ENCODE results near the gene SDR42E1. TPM values are rescaled to one million over a fixed set of nuclear protein-coding genes. Genes with fewer than 3 reads are reported as not detected.

The SDR42E1 gene
- polyA plus RNA-seq, 2 of the 4 experiments (the other 2 are of a cell fraction): 1.7 to 5.2 TPM

DNA sequence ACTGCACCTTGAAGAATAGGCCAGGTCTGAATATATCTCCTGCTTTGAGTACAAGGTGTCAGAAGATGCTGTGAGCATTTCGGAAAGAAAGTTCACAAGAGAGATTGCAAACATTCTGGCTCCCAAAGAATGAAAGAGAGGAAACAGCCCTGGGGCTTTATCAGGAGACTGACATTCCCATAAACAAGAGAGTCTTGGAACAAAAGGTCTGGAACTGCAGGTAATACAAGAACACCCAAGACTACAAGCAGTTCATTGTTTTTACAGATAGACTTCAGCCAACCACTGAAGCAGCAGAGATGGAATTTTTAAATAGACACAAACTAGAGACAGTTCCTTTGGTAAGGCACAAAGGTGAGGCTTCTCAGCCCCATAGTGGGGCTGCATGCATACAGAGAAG, 38.2 kb upstream of the SDR42E1 start:
- FAIRE-seq: no peak
- H3K4me3 ChIP-seq: no peak overlapping the region
- POLR2A ChIA-PET: no interaction called here
- no peak for DNase-seq (ENCODE audit: low read depth in 1 of 2, low spot score in 1 of 2)
- WGBS (ENCODE audit: missing lambda C conversion rate): 23% methylated on average over 1 of the region's 1 CpG
- CTCF ChIA-PET: interaction anchor here (1.6 kb wide), 1 partner anchor 13 kb away, joined by 6 read pairs; no protein-coding TSS in a partner anchor
- no peaks in the 10 kb centered on the region for H3K4me1 ChIP-seq
- no peaks in the 10 kb centered on the region for H3K9me3 ChIP-seq
- no peak for TF ChIP-seq CBX2 (IDR thresholded peaks at IDR 0.05; ENCODE audit: borderline replicate concordance, low read depth)
- no peak for ATAC-seq
- no peak overlapping the region for H3K27ac ChIP-seq
- no peak overlapping the region for H3K4me2 ChIP-seq

DNA sequence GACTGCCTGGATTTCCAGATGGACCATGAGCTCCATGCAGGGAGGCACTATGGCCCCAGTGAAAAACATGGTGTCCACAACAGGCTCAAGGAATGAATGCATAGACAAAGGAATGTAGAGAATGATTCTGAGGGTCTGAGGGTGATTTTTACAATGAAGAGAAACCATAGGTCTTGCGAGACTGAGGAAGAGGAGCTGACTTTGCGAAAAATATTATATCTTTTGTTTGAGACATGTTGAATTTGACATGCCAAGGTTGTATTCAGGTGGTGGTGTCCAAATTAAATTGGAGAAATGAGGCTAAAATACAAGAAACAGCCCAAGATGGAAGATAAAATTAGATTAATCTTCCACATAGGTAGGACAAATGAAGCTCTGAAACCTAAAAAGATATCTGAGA, 36.5 kb upstream of the SDR42E1 start:
- Histone ChIP-seq H3K27ac (no peak overlapping the region), H3K4me1 (no peaks in the 10 kb centered on the region), H3K4me2 (no peak overlapping the region), H3K4me3 (no peak overlapping the region), H3K9me3 (no peaks in the 10 kb centered on the region)
- DNase-seq (ENCODE audit: low read depth in 1 of 2, low spot score in 1 of 2) (no peak), ATAC-seq (no peak), FAIRE-seq (no peak)
- ChIA-PET CTCF (interaction anchor here (0.6 to 1.4 kb wide), 3 partner anchors 8 to 220 kb away, joined by 3 to 4 read pairs (median 4); no protein-coding TSS in a partner anchor), POLR2A (no interaction called here)
- WGBS (ENCODE audit: missing lambda C conversion rate): 2% methylated on average over 2 of the region's 2 CpGs
- no peak for TF ChIP-seq RCOR1 (IDR thresholded peaks at IDR 0.05; ENCODE audit: low read depth, low read length)
- no peak for TF ChIP-seq RAD21 (conservative IDR thresholded peaks at IDR 0.05 in 1 of 2, IDR thresholded peaks at IDR 0.05 in 1 of 2)
- TF ChIP-seq EHF (CRISPR knock-in tag; IDR thresholded peaks at IDR 0.05): no peak
- no peak for TF ChIP-seq MAFK (IDR thresholded peaks at IDR 0.05; ENCODE audit: partially characterized antibody)
- TF ChIP-seq TP53 (CRISPR knock-in tag; IDR thresholded peaks at IDR 0.05): no peak
- TF ChIP-seq, protein P1, sequence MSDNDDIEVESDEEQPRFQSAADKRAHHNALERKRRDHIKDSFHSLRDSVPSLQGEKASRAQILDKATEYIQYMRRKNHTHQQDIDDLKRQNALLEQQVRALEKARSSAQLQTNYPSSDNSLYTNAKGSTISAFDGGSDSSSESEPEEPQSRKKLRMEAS (IDR thresholded peaks at IDR 0.05): no peak
- TF ChIP-seq, protein P2, sequence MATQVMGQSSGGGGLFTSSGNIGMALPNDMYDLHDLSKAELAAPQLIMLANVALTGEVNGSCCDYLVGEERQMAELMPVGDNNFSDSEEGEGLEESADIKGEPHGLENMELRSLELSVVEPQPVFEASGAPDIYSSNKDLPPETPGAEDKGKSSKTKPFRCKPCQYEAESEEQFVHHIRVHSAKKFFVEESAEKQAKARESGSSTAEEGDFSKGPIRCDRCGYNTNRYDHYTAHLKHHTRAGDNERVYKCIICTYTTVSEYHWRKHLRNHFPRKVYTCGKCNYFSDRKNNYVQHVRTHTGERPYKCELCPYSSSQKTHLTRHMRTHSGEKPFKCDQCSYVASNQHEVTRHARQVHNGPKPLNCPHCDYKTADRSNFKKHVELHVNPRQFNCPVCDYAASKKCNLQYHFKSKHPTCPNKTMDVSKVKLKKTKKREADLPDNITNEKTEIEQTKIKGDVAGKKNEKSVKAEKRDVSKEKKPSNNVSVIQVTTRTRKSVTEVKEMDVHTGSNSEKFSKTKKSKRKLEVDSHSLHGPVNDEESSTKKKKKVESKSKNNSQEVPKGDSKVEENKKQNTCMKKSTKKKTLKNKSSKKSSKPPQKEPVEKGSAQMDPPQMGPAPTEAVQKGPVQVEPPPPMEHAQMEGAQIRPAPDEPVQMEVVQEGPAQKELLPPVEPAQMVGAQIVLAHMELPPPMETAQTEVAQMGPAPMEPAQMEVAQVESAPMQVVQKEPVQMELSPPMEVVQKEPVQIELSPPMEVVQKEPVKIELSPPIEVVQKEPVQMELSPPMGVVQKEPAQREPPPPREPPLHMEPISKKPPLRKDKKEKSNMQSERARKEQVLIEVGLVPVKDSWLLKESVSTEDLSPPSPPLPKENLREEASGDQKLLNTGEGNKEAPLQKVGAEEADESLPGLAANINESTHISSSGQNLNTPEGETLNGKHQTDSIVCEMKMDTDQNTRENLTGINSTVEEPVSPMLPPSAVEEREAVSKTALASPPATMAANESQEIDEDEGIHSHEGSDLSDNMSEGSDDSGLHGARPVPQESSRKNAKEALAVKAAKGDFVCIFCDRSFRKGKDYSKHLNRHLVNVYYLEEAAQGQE (IDR thresholded peaks at IDR 0.05): no peak
- no peak for TF ChIP-seq JUNB (IDR thresholded peaks at IDR 0.05)
- TF ChIP-seq NR3C1 (IDR thresholded peaks at IDR 0.05): no peak
- TF ChIP-seq ZNF302 (CRISPR knock-in tag; IDR thresholded peaks at IDR 0.05): no peak
- no peak for TF ChIP-seq JUN (IDR thresholded peaks at IDR 0.05)
- no peak for TF ChIP-seq EHMT2 (IDR thresholded peaks at IDR 0.05; ENCODE audit: low read depth)
- TF ChIP-seq SMC3 (IDR thresholded peaks at IDR 0.05): no peak
- TF ChIP-seq CBX2 (IDR thresholded peaks at IDR 0.05; ENCODE audit: borderline replicate concordance, low read depth): no peak
- no peak for TF ChIP-seq EP300 (IDR thresholded peaks at IDR 0.05)

DNA sequence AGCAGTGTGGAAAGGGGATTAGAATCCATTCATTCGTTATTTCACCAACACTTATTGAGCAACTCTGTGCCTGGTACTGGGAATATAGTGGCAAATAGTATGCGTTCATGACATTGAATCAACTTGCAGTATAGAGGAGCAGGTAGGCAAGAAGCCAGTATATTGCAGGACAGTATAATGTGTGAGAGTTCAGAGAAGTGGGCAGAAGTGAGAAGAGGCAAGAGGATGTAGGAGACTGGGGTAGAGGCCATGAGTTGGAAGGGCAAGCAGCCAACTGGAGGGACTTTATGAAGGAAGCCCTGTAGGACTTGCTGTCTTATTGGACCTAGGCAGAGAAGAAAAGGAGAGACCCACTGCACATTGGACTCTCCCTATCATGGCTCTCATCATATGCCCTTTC, 36.1 kb upstream of the SDR42E1 start:
- no peak for DNase-seq (ENCODE audit: low read depth in 1 of 2, low spot score in 1 of 2)
- POLR2A ChIA-PET: no interaction called here
- Histone ChIP-seq H3K4me1 (no peaks in the 10 kb centered on the region), H3K27ac (no peak overlapping the region), H3K9me3 (no peaks in the 10 kb centered on the region), H3K4me3 (no peak overlapping the region), H3K4me2 (no peak overlapping the region)
- FAIRE-seq: no peak
- CTCF ChIA-PET: interaction anchor here (0.6 to 1.4 kb wide), 2 partner anchors 15 to 221 kb away, joined by 3 to 4 read pairs; no protein-coding TSS in a partner anchor
- 14% methylated on average over 2 of the region's 2 CpGs for WGBS (ENCODE audit: missing lambda C conversion rate)
- ATAC-seq: no peak
- TF ChIP-seq FOXS1 (CRISPR knock-in tag; IDR thresholded peaks at IDR 0.05) (no peak), HOXB5 (CRISPR knock-in tag; IDR thresholded peaks at IDR 0.05) (no peak), MYC (IDR thresholded peaks at IDR 0.05; ENCODE audit: borderline replicate concordance, low read length) (no peak), ZSCAN20 (CRISPR knock-in tag; IDR thresholded peaks at IDR 0.05) (no peak), MAZ (IDR thresholded peaks at IDR 0.05; ENCODE audit: borderline replicate concordance, low read depth, low read length) (no peak), CEBPB (IDR thresholded peaks at IDR 0.05) (no peak), NR3C1 (IDR thresholded peaks at IDR 0.05) (no peak), POLR2A (IDR thresholded peaks at IDR 0.05; ENCODE audit: low read length) (no peak), RFX5 (IDR thresholded peaks at IDR 0.05) (no peak), FOSB (CRISPR knock-in tag; IDR thresholded peaks at IDR 0.05) (no peak), ZNF302 (CRISPR knock-in tag; IDR thresholded peaks at IDR 0.05) (no peak), NPAS2 (CRISPR knock-in tag; IDR thresholded peaks at IDR 0.05; ENCODE audit: borderline replicate concordance) (no peak), RAD21 (conservative IDR thresholded peaks at IDR 0.05 in 1 of 2, IDR thresholded peaks at IDR 0.05 in 1 of 2) (no peak), SMC3 (IDR thresholded peaks at IDR 0.05) (no peak), FOSL2 (IDR thresholded peaks at IDR 0.05) (no peak), FOSL2 (CRISPR knock-in tag; IDR thresholded peaks at IDR 0.05) (no peak), CBX2 (IDR thresholded peaks at IDR 0.05; ENCODE audit: borderline replicate concordance, low read depth) (no peak)
- TF ChIP-seq, protein P2 (IDR thresholded peaks at IDR 0.05): no peak
- TF ChIP-seq, protein P3, sequence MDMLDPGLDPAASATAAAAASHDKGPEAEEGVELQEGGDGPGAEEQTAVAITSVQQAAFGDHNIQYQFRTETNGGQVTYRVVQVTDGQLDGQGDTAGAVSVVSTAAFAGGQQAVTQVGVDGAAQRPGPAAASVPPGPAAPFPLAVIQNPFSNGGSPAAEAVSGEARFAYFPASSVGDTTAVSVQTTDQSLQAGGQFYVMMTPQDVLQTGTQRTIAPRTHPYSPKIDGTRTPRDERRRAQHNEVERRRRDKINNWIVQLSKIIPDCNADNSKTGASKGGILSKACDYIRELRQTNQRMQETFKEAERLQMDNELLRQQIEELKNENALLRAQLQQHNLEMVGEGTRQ (IDR thresholded peaks at IDR 0.05): no peak
